ENCODE results near the gene SS18L1. TPM values are rescaled to one million over a fixed set of nuclear protein-coding genes. Genes with fewer than 3 reads are reported as not detected.

SS18L1 gene
- polyA plus RNA-seq, 1 of the 3 experiments (the other 2 are of a cell fraction), result 10.7 TPM

GRCh38 chr20:62190639-62191411 is 47.3 kb downstream of the SS18L1 start:
- Histone ChIP-seq H3K9me2 (no peaks in the 10 kb centered on the region), H3K4me1 (ENCODE audit: control insufficient read depth in 1 of 2, insufficient read depth in 2 of 2, low read depth in 1 of 2, low read length in 1 of 2) (no peaks in the 10 kb centered on the region), H3K9me3 (no peaks in the 10 kb centered on the region), H4K20me1 (ENCODE audit: insufficient read depth) (peaks cover 8% of the 10 kb centered on the region), H3K4me3 (ENCODE audit: low read depth in 2 of 2, low read length in 1 of 2) (no peak overlapping the region), H3K27me3 (ENCODE audit: insufficient read depth) (no peaks in the 10 kb centered on the region), H3K27ac (ENCODE audit: low read depth in 2 of 2, low read length in 1 of 2) (no peak overlapping the region), H2AFZ (ENCODE audit: low read depth) (no peak overlapping the region), H3K79me2 (ENCODE audit: insufficient read depth) (peaks cover 66% of the 10 kb centered on the region), H3K4me2 (no peak overlapping the region), H3K36me3 (replicated peaks in 1 of 2; ENCODE audit: control insufficient read depth in 1 of 2, insufficient read depth in 2 of 2, low read length in 1 of 2) (peaks cover 15 to 31% of the 10 kb centered on the region in 2 experiments), H3K9ac (no peak overlapping the region), H3F3A (replicated peaks; ENCODE audit: insufficient read depth) (peaks cover 6% of the 10 kb centered on the region)
- POLR2A ChIA-PET, result no interaction called here
- 93% methylated on average over 20 of the region's 25 CpGs for WGBS (ENCODE audit: low lambda C conversion rate)
- CTCF ChIA-PET, result interaction anchor here (0.8 kb wide), 1 partner anchor 171 kb away, joined by 3 read pairs; no protein-coding TSS in a partner anchor
- no peak for DNase-seq
- TF ChIP-seq GATA2 (CRISPR knock-in tag; IDR thresholded peaks at IDR 0.05) (no peak), RAD21 (IDR thresholded peaks at IDR 0.05; ENCODE audit: low read length) (no peak), GABPA (IDR thresholded peaks at IDR 0.05; ENCODE audit: low read depth) (no peak), MXI1 (IDR thresholded peaks at IDR 0.05; ENCODE audit: low read depth, low read length) (no peak), POLR2AphosphoS5 (IDR thresholded peaks at IDR 0.05; ENCODE audit: low read depth, low read length) (no peak), REST (IDR thresholded peaks at IDR 0.05; ENCODE audit: low read depth, low read length) (no peak), JUND (IDR thresholded peaks at IDR 0.05) (no peak), USF1 (IDR thresholded peaks at IDR 0.05; ENCODE audit: borderline replicate concordance, low read depth) (no peak), EZH2phosphoT487 (IDR thresholded peaks at IDR 0.05; ENCODE audit: borderline replicate concordance, low read depth) (no peak), ZBTB33 (IDR thresholded peaks at IDR 0.05; ENCODE audit: borderline replicate concordance, low read depth) (no peak), TAF1 (IDR thresholded peaks at IDR 0.05; ENCODE audit: borderline replicate concordance, low read depth, low read length) (no peak), TEAD4 (IDR thresholded peaks at IDR 0.05; ENCODE audit: borderline replicate concordance, insufficient read depth) (no peak), MEF2A (IDR thresholded peaks at IDR 0.05; ENCODE audit: borderline replicate concordance, low read depth) (no peak), FOXM1 (IDR thresholded peaks at IDR 0.05; ENCODE audit: low read depth) (no peak), CTCF (IDR thresholded peaks at IDR 0.05) (no peak)

All from SK-N-SH (cell line).